HCT116 (cell line): Measurements from ENCODE around the gene SDF2. TPM values are rescaled to one million over a fixed set of nuclear protein-coding genes. Genes with fewer than 3 reads are reported as not detected.

ENCODE experiments used
- ATAC-seq: fragments of 200-7000 bp; cut with Tn5 transposase; 2 replicates; pipeline ENCODE4 v1.9.1; 2020; ENCODE audit warnings: mild to moderate bottlenecking, moderate library complexity
- BruUV-seq: library from RNA; stranded (reverse); fragments of 400-500 nt; replicated peaks from 2 replicates; lab custom pipeline; 2021; lab: Mats Ljungman, UMichigan
- CTCF ChIA-PET: fragments of 300-600 bp; sonication (Branson Sonifier 250); formaldehyde crosslinking; loops from one replicate; lab custom pipeline; 2021; ENCODE audit warnings: antibody characterized with exemption; lab: Charles Lee
- POLR2A ChIA-PET: fragments of 300-600, 350-600 bp; sonication (Branson Sonifier 250); formaldehyde crosslinking; loops from one replicate; lab custom pipeline; 2021; ENCODE audit warnings: antibody characterized with exemption; lab: Charles Lee
- RAD21 ChIA-PET, 2 experiments: fragments of 300-600 bp; sonication (Branson Sonifier 250); formaldehyde crosslinking; loops; one replicate each; lab custom pipeline; 2023; ENCODE audit warnings: low total read pairs in 2 of 2; ENCODE audit not compliant: uncharacterized antibody in 2 of 2, unreplicated experiment in 2 of 2, low non-redundant PET in 1 of 2; lab: Charles Lee
- DNase-seq: peaks from one replicate; pipeline ENCODE4 v3.0.0-alpha.2; 2010; ENCODE audit warnings: low read depth, low spot score
- H2AFZ ChIP-seq: fragments of 200-600 bp; shearing (Covaris generic), sonication (generic); 2 replicates; pipeline ENCODE4 v1.6.1; 2017; ENCODE audit warnings: low read depth, mixed run types, mixed read lengths, antibody characterized with exemption, low read length; ENCODE audit not compliant: poor library complexity, severe bottlenecking
- H3K27ac ChIP-seq: 2 replicates; pipeline ENCODE4 v1.5.1; 2012; ENCODE audit warnings: low read depth, low read length
- H3K27me3 ChIP-seq: fragments of 200-600 bp; sonication (generic); 2 replicates; pipeline ENCODE4 v1.6.1; 2016; ENCODE audit warnings: mixed run types, low read length, mixed read lengths; ENCODE audit not compliant: insufficient read depth
- H3K36me3 ChIP-seq, 2 experiments: fragments of 200-500 bp in 1 of 2; fragments of 200-600 bp in 1 of 2; sonication (Bioruptor generic) in 1 of 2; sonication (generic) in 1 of 2; 2 replicates each; pipeline versions ENCODE4 v1.5.1 to v1.6.1; 2014 to 2016; ENCODE audit warnings: low read length in 2 of 2, inconsistent platforms in 1 of 2, mixed read lengths in 1 of 2, mixed run types in 1 of 2; ENCODE audit not compliant: insufficient read depth in 2 of 2, control insufficient read depth in 1 of 2
- H3K4me1 ChIP-seq, 2 experiments: fragments of 200-600 bp in 1 of 2; sonication (generic) in 1 of 2; 2 replicates each; pipeline versions ENCODE4 v1.5.1 to v1.6.1; 2012 to 2017; ENCODE audit warnings: low read length in 2 of 2, inconsistent platforms in 1 of 2, mild to moderate bottlenecking in 1 of 2, mixed read lengths in 1 of 2, mixed run types in 1 of 2, moderate library complexity in 1 of 2; ENCODE audit not compliant: insufficient read depth in 2 of 2, control insufficient read depth in 1 of 2
- H3K4me2 ChIP-seq: fragments of 200-600 bp; sonication (generic); 2 replicates; pipeline ENCODE4 v1.6.1; 2017; ENCODE audit warnings: mixed run types, low read length, mixed read lengths
- H3K4me3 ChIP-seq, 2 experiments: fragments of 200-600 bp in 1 of 2; sonication (generic) in 1 of 2; replicated peaks in 1 of 2; 2 replicates each; pipeline ENCODE4 v1.5.1; 2011 to 2016; ENCODE audit warnings: low read length in 2 of 2, control low read depth in 1 of 2, low read depth in 1 of 2, mild to moderate bottlenecking in 1 of 2, mixed read lengths in 1 of 2, mixed run types in 1 of 2
- H3K79me2 ChIP-seq: fragments of 200-600 bp; sonication (generic); 2 replicates; pipeline ENCODE4 v1.6.1; 2017; ENCODE audit warnings: mild to moderate bottlenecking, mixed run types, low read length, moderate library complexity, mixed read lengths; ENCODE audit not compliant: insufficient read depth
- H3K9ac ChIP-seq: fragments of 200-600 bp; sonication (generic); 2 replicates; pipeline ENCODE4 v1.6.1; 2016; ENCODE audit warnings: low read length, mixed read lengths
- H3K9me2 ChIP-seq: fragments of 200-600 bp; sonication (generic), shearing (Covaris generic); 2 replicates; pipeline ENCODE4 v1.6.1; 2017; ENCODE audit warnings: mixed run types, mild to moderate bottlenecking, moderate library complexity; ENCODE audit not compliant: insufficient read depth
- H3K9me3 ChIP-seq, 2 experiments: fragments of 200-500 bp in 1 of 2; fragments of 200-600 bp in 1 of 2; sonication (Bioruptor generic) in 1 of 2; sonication (generic) in 1 of 2; 2 replicates each; pipeline ENCODE4 v1.6.1; 2014 to 2017; ENCODE audit warnings: low read length in 2 of 2, mixed read lengths in 2 of 2, inconsistent platforms in 1 of 2, low read depth in 1 of 2, mild to moderate bottlenecking in 1 of 2, mixed run types in 1 of 2, moderate library complexity in 1 of 2; ENCODE audit not compliant: control insufficient read depth in 1 of 2, insufficient read depth in 1 of 2
- H4K20me1 ChIP-seq: fragments of 200-600 bp; sonication (generic), shearing (Covaris generic); 2 replicates; pipeline ENCODE4 v1.6.1; 2017; ENCODE audit warnings: mixed run types, mild to moderate bottlenecking, moderate library complexity; ENCODE audit not compliant: insufficient read depth
- CEBPB ChIP-seq: IDR thresholded peaks from 2 replicates; pipeline ENCODE4 v1.6.1; 2012; ENCODE audit warnings: low read depth
- ELF1 ChIP-seq: IDR thresholded peaks from 2 replicates; pipeline ENCODE4 v1.6.1; 2012; ENCODE audit warnings: low read depth, borderline replicate concordance
- EZH2 ChIP-seq: fragments of 200-600 bp; sonication (generic); IDR thresholded peaks from 2 replicates; pipeline ENCODE4 v1.6.1; 2017; ENCODE audit warnings: antibody characterized with exemption, mixed run types
- EZH2phosphoT487 ChIP-seq: fragments of 200-600 bp; IDR thresholded peaks from 2 replicates; pipeline ENCODE4 v1.6.1; 2018; ENCODE audit warnings: antibody characterized with exemption, borderline replicate concordance
- FOSL1 ChIP-seq: IDR thresholded peaks from 2 replicates; pipeline ENCODE4 v1.6.1; 2012; ENCODE audit warnings: low read depth
- JUND ChIP-seq: IDR thresholded peaks from 2 replicates; pipeline ENCODE4 v1.6.1; 2012
- POLR2A ChIP-seq: IDR thresholded peaks from 2 replicates; pipeline ENCODE4 v1.7.0; 2011; ENCODE audit warnings: borderline replicate concordance; ENCODE audit not compliant: insufficient read depth, insufficient read length; ENCODE audit errors: extremely low read depth
- POLR2AphosphoS5 ChIP-seq: IDR thresholded peaks from 2 replicates; pipeline ENCODE4 v1.6.1; 2011; ENCODE audit warnings: mild to moderate bottlenecking, low read depth, low read length, moderate library complexity
- RAD21 ChIP-seq: IDR thresholded peaks from 2 replicates; pipeline ENCODE4 v1.6.1; 2012; ENCODE audit warnings: low read depth, mild to moderate bottlenecking
- SIN3A ChIP-seq: IDR thresholded peaks from 2 replicates; pipeline ENCODE4 v1.6.1; 2012; ENCODE audit warnings: low read depth
- SP1 ChIP-seq: IDR thresholded peaks from 2 replicates; pipeline ENCODE4 v1.6.1; 2012; ENCODE audit warnings: low read depth
- SRF ChIP-seq: IDR thresholded peaks from 2 replicates; pipeline ENCODE4 v1.6.1; 2012; ENCODE audit warnings: low read depth
- TCF7L2 ChIP-seq: IDR thresholded peaks from 2 replicates; pipeline ENCODE4 v1.7.0; 2011; ENCODE audit warnings: borderline replicate concordance, inconsistent platforms; ENCODE audit not compliant: insufficient read depth, insufficient read length; ENCODE audit errors: extremely low read depth
- ZBTB33 ChIP-seq: IDR thresholded peaks from 2 replicates; pipeline ENCODE4 v1.6.1; 2011; ENCODE audit warnings: mild to moderate bottlenecking, low read length, moderate library complexity; ENCODE audit not compliant: insufficient replicate concordance; ENCODE audit errors: extremely low read depth
- ZFX ChIP-seq: fragments of 450-650 bp; IDR thresholded peaks from 2 replicates; pipeline ENCODE4 v1.6.1; 2017
- intact Hi-C: fragments of 100-400 bp; cut with micrococcal nuclease; formaldehyde crosslinking; loops from 2 replicates; pipeline ENCODE4 v1.10.0; 2022
- total RNA-seq: library from RNA; stranded (reverse); gene quantifications from one replicate; pipeline ENCODE4 v1.2.1, GENCODE V29; 2021; ENCODE audit not compliant: unreplicated experiment

The SDF2 gene
- total RNA-seq, 1 experiment from 2014 or later = 41.3 TPM

GRCh38 chr17:28623696-28624095 lies 38.0 kb downstream of the SDF2 start:
- H3K36me3 ChIP-seq = peaks cover 69% of the 10 kb centered on the region in 2 experiments
- no peak overlapping the region for H3K4me2 ChIP-seq
- intact Hi-C loops = no loop called here
- ChIA-PET RAD21 (no interaction called here), CTCF (interaction anchor here (1.4 kb wide), 1 partner anchor 11 kb away, joined by 3 read pairs; no protein-coding TSS in a partner anchor), POLR2A (no interaction called here)
- no peak overlapping the region for H3K9ac ChIP-seq
- H3K4me3 ChIP-seq = no peak overlapping the region
- TF ChIP-seq EZH2phosphoT487 = no peak
- TF ChIP-seq SIN3A = no peak
- no peak for TF ChIP-seq CEBPB
- TF ChIP-seq JUND = no peak
- no peak for TF ChIP-seq POLR2A
- TF ChIP-seq POLR2AphosphoS5 = no peak
- no peak for TF ChIP-seq ZBTB33
- H3K9me3 ChIP-seq = no peaks in the 10 kb centered on the region
- H3K27ac ChIP-seq = no peak overlapping the region
- DNase-seq (no peak), ATAC-seq (no peak)
- no peak overlapping the region for H2AFZ ChIP-seq
- no TSS peak for BruUV-seq
- H3K27me3 ChIP-seq = no peaks in the 10 kb centered on the region
- no peaks in the 10 kb centered on the region for H3K9me2 ChIP-seq
- H3K79me2 ChIP-seq = no peaks in the 10 kb centered on the region
- no peaks in the 10 kb centered on the region for H4K20me1 ChIP-seq
- no peaks in the 10 kb centered on the region for H3K4me1 ChIP-seq

GRCh38 chr17:28622186-28622585 lies 39.5 kb downstream of the SDF2 start:
- intact Hi-C loops = no loop called here
- DNase-seq = no peak
- no peak overlapping the region for H2AFZ ChIP-seq
- H3K36me3 ChIP-seq = peaks cover 70 to 74% of the 10 kb centered on the region in 2 experiments
- H3K9ac ChIP-seq = no peak overlapping the region
- no peaks in the 10 kb centered on the region for H3K4me1 ChIP-seq
- no peaks in the 10 kb centered on the region for H3K9me3 ChIP-seq
- no peaks in the 10 kb centered on the region for H3K9me2 ChIP-seq
- no peaks in the 10 kb centered on the region for H3K27me3 ChIP-seq
- no peaks in the 10 kb centered on the region for H3K79me2 ChIP-seq
- ChIA-PET POLR2A (no interaction called here), RAD21 (no interaction called here), CTCF (no interaction called here)
- no peak for TF ChIP-seq RAD21
- TF ChIP-seq TCF7L2 = no peak
- no peak for TF ChIP-seq FOSL1
- TF ChIP-seq ELF1 = no peak
- TF ChIP-seq SIN3A = no peak
- TF ChIP-seq JUND = no peak
- no peak for TF ChIP-seq SP1
- TF ChIP-seq ZFX = no peak
- no peak for TF ChIP-seq SRF
- no peak for TF ChIP-seq EZH2
- no peak for TF ChIP-seq POLR2A
- ATAC-seq = no peak
- H3K4me2 ChIP-seq = no peak overlapping the region
- no peaks in the 10 kb centered on the region for H4K20me1 ChIP-seq
- BruUV-seq = no TSS peak
- H3K27ac ChIP-seq = no peak overlapping the region
- no peak overlapping the region for H3K4me3 ChIP-seq
